HG02938 (cell line): ENCODE results near the gene DNLZ.

Experiments
- ATAC-seq: cut with Tn5 transposase; IDR thresholded peaks from one replicate; pipeline ENCODE4 v1.9.1; 2021; ENCODE audit warnings: mild to moderate bottlenecking, moderate library complexity; ENCODE audit not compliant: unreplicated experiment

DNLZ gene

DNA sequence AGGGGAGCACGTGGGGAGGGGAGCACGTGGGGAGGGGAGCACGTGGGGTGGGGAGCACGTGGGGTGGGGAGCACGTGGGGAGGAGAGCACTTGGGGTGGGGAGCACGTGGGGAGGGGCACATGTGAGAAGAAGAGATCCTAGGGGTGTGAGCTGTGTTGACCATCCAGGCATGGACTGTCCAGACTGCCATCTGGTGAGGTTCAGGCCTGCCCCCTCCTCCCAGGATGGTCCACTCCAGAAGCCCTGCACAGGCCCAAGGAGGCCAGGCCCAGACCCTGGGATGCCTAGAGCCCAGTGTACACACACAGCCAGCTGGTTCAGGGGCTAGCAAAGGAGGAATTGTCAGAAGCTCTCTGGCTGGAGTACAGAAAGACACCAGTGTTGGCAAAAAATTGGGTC, 34.1 kb upstream of the DNLZ start:
- ATAC-seq = no peak

DNA sequence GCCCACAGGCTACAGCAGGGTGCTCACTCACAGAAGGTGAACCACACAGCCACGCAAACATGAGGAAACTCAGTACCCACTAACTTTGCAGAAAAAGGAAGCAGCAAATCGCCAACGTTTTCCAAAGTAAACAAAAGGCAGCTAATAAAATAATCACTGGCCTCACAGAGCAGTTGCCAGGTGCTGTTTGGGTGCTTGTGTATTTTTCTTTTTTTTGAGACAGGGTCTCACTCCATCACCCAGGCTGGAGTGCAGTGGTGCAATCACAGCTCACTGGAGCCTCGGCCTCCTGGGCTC, 32.6 kb upstream of the DNLZ start:
- no peak for ATAC-seq

DNA sequence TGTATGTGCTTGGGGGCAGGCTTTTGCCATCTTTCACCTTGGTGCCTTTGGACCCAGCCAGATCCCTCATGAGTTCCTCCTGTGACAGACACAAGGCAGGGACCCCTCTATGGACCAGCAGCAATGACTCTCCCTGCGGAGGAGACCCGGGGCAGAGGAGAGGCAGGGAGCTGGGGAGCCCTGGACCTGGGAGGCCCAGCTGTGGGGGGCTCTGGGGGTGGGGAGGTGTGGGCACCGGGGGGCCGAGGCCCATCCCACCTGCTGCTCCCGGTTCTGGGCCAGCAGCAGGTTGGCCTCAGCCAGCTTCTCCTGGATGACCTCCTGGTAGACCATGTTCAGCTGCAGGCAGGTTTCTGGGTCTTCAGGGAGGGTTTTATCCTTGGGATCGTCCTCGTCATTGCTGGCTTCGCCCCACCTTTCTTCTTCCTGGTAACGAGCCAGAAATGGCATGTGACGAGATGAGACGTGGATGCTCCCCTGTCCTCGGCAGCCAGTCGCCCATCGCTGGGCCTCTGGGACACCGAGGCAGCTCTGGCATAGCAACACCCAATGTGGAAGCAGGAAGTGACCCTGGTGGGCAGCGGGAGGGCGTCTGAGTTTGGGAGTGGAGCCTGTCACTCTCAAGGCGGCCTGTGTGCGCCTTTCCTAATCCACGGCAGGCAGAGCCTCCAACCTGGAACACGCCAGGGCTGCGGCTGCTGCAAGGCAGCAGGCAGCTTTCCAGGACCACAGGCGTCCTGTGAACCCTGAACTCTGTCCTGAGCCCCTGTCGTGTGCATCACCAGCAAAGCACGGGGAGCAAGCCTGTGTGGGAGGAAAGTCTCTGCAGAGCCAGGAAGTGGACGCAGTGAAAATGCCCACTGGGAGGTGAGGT, 32.0 kb upstream of the DNLZ start:
- no peak for ATAC-seq

DNA sequence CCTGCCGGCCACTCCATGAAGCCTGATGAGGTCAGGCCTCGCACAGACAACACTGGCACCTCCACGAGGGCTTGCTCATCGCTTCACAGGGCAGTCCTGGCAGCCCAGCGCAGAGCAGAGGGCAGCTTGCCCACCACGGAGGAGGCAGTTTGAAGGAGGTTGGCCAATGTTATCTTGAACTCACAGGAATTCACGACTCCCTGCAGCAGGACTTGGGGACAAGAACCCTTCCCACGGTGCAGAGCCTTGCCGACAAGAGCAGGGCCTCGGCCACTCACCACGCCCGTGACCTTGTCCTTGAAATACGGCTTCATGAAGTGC, 31.4 kb upstream of the DNLZ start:
- no peak for ATAC-seq

DNA sequence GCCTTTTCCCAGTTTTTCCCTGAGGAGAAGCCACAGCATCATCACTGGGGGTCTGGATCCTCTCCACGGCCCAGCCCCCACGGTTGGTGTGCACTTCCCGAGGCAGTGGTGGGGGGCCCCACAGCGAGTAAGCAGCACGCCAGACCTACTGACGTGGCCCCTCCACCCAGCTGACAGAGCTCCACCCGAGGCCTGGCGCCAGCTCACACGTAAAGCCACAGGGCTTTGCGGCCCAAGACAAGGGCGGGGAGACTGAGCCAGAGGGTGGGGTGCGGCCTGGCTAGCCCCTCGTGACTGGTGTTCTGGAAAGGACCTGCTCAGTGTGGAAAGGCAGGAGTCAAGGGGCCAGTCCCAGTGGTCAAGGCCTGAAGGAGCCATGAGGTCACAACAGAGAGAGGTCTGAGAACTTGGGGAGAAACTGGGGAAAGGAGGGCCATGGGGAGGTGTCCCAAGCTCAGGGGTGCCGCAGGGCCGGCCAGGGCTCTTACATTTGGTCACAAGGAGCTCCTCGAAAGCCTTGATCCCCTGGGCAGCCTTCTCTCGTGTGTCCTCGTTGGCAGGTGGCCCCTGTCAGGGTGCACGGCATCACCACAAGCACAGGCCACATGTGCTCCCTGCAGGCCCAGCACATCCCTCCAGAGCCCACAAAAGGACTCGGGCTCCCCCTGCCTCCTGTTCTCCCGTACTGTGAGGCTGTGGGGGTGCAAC, 30.9 kb upstream of the DNLZ start:
- ATAC-seq = no peak

GRCh38 chr9:136393531-136393930, 30.0 kb upstream of the DNLZ start:
- ATAC-seq = no peak

GRCh38 chr9:136392538-136393449, 29.2 kb upstream of the DNLZ start:
- no peak for ATAC-seq

DNA sequence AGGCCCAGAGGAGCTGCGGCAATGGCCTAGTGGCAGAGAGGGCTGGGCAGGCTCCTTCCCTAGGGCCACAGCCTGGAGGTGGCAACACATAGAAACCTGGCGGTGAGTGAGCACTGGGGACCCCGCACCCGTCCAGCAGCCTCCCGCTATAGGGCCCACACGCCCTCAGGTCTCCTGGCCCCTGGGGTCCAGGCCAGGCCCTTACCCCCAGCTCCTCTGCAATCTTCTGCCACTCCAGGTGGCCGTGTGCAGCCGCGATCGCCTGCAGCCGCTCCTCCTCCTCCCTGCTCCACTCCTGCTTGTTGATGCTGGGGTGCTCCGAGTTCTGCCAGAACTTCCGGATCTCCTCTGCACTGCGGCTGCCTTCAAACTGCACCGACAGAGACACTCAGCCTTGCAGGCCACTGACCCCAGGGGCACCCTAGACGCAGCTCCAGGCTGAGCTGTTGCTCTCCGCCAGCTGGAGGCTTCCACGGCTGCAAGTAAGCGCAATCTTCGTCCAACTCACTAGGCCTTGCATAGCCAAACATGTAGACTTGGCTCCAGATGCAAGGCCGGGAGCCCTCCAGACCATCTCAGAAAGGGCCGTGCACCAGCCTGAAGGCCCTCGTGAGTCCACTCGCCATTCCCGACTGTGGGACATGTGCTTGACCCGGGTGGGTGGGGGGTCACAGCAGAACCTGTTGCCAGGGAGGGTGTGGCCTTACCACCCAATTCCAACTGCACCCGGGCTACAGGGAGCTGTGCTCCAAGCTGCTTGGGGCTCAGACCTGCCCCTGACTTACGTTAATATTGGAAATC, 28.4 kb upstream of the DNLZ start:
- ATAC-seq = no peak

DNA sequence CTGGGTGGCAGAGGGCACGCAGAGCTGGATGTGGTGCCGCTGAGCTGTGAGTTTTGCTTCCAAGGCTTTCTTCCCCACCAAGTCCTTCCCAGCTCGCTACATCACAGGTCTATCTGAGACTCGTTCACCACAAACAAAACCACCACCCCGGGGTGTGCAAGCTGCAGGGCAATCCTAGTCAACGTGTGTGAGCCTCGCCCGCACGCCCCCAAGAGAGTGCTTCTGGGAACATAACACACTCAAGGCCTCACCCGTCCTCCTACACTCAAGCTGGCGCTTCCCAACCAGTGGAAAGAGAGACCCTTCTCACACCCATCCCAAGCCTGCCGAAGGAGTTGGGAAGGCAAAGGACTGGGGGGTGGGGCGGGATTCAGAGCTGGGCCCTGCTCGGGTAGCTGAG, 25.9 kb upstream of the DNLZ start:
- ATAC-seq = no peak

DNA sequence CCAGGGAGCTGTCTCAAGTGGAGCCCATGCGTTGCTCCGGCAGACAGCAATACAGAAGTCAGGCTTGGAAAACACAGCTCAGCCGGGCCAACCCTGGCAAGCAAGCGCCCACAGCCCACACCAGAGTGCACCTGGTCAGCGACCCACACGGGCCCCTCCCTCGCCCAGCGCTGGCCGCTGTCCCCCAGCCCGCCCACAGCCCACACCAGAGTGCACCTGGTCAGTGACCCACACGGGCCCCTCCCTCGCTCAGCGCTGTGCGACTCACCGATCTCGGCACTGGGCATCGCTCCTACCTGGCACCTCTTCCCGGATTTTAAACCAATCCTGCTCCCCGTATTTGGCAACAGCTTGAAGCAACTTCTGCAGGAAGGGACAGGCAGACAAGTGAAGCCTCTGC, 23.7 kb upstream of the DNLZ start:
- no peak for ATAC-seq

- no peak for ATAC-seq
Observed at GRCh38 chr9:136386018-136386417, 22.5 kb upstream of the DNLZ start.

DNA sequence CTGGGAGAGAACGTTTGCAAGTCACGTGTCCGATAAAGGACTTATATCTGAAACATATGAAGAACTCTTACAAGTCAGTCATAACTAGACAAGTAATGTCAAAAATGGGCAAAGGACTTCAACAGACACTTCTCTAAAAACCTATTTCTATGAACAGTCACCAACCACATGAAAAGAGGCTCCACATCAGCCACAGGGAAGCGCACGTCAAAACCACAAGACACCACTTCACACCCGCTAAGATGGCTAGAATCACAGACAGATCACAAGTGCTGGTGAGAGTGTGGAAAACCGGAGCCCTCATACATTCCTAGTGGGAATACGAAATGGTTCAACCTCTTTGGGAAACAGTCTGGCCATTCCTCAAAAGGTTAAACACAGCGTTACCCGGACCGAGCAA, 21.5 kb upstream of the DNLZ start:
- ATAC-seq = no peak

GRCh38 chr9:136383436-136383835, 19.9 kb upstream of the DNLZ start:
- no peak for ATAC-seq

DNA sequence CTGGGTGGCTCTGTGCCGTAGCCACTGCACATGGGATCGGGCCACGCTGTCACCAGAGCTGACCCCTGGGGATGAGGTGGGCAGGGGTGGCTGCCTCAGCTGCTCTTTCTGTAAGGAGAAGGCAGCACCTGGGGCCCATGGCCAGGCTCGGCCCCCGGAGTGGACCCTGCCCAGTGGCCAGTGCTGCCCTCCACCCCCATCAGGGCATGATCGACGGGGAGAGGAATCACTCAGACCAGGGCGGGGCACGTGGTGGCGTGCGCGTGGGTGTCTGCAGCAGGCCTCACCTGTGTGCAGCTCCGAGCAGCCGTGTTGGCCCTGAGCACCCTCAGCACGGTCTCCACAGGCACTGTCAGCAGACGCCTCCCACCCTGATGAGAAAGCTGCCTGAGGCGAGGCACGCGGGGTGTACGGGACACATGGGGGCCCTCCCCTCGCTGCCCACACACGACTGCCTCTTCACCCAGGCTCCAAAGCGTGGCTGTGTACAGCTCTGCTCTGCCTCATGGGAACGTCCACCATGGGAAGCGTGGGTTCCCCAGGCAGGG, 18.5 kb upstream of the DNLZ start:
- ATAC-seq = no peak

- no peak for ATAC-seq
Observed at GRCh38 chr9:136381311-136381710, 17.8 kb upstream of the DNLZ start.

GRCh38 chr9:136380381-136380780, 16.8 kb upstream of the DNLZ start:
- ATAC-seq = no peak

DNA sequence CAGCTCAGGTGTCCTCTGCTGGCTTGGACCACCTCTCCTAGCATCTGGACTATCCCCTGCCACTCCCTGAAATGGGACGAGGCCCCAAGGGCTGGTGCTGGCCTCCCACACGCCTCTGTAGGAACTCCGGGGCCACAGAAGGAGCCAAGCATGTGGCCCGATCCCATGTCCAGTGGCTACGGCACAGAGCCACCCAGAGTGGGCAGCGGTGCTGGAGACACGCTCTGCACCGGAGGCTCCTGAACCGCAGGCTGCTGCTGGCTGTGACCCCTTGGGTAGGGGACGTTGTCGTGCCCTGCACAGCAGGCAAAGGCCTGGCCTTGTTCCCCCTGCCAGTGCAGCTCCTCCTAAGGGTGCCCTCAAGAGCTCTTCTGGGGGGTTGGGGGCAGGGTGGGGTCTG, 16.3 kb upstream of the DNLZ start:
- no peak for ATAC-seq

DNA sequence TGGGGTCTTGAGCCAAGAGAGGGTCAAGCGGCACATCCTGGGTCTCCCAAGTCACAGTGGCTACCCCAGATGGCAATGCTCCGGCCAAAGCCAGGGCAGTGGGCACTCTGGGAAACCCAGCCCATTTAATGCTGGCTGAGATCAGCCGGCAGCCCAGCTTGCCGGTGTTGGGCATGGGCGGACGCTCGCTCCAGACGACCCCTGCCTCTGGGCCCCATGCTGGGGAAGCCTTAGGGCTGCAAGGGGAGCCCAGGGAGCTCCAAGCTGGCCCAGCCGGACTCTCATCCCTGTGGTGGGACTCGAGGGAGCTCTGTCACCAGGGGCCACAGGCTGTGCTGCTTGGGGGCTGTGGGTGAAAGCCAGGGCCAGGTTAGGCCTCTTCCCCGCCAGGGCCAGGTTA, 15.9 kb upstream of the DNLZ start:
- no peak for ATAC-seq

- no peak for ATAC-seq
Observed at GRCh38 chr9:136379003-136379287, 15.4 kb upstream of the DNLZ start.

DNA sequence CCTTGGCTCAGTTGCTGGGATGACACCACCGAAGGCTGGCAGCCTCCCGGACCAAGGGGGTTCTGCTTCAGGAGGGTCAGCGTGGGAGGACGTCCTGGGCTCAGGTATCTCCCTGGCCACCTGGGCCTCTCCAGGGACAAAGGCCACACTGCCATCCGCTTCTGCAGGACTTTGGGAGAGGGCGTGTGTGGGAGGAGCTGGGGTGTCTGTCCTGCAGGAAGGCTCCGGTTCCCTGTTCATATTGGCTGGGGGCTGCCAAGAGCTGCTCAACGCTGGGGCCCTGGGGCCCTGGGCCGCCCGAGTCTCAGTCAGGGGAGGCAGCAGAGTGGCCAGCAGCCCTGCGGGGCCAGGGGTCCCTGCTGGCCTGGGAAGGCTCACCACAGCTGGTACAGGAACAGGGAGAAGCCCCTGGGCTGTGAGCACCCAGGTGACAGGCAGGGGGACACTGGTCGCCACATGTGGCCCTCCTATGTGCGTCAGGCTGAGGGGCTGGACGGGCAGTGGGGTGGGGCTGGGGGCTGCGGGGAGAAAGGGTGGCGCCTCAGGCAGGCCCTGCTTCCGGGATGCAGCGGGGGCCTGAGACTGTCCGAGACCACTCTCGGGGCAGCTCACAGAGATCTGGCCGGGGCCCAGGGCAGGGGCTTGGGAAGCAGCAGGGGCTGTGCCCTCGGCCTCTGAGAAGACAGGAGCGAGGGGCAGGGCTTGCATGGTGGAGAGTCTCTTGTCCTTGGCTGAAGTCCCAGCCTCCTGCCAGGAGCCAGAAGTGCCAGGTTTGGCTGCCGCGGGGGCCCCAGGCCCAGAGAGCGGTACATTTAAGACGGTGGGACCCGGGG, 14.8 kb upstream of the DNLZ start:
- ATAC-seq = no peak
